ELF-1 (cell line): ENCODE measurements around the gene ABLIM2.

Source experiments
- DNase-seq: peaks from one replicate; pipeline ENCODE4 v3.0.0-alpha.2; 2016; ENCODE audit warnings: low read depth, low spot score

ABLIM2 gene

GRCh38 chr4:8136972-8137710 is 21.5 kb downstream of the ABLIM2 start:
- DNase-seq, result no peak

- no peak for DNase-seq
Observed at GRCh38 chr4:8136529-8136928, 22.1 kb downstream of the ABLIM2 start.

DNA sequence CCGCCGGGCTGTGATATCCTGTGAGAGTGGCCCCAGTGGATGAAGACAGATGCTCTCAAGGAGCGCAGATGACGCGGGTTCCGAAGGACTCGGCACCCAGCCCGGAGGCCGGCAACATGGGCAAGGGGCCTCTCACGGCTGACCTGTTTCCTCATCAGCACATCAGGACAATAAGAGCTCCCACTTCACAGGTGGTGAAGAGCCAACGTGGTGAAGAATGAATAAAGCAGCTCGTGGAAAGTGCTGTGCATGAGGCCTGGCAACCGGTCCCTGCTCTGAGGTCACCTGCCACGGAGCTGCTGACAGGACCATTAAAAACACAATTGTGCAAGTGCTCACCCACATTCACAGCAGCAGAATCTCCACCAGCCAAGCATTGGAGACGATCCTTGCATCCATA is 22.9 kb downstream of the ABLIM2 start:
- DNase-seq, result no peak

- peak; percentile 36 for DNase-seq
Observed at GRCh38 chr4:8133897-8134563, 24.6 kb downstream of the ABLIM2 start.

DNA sequence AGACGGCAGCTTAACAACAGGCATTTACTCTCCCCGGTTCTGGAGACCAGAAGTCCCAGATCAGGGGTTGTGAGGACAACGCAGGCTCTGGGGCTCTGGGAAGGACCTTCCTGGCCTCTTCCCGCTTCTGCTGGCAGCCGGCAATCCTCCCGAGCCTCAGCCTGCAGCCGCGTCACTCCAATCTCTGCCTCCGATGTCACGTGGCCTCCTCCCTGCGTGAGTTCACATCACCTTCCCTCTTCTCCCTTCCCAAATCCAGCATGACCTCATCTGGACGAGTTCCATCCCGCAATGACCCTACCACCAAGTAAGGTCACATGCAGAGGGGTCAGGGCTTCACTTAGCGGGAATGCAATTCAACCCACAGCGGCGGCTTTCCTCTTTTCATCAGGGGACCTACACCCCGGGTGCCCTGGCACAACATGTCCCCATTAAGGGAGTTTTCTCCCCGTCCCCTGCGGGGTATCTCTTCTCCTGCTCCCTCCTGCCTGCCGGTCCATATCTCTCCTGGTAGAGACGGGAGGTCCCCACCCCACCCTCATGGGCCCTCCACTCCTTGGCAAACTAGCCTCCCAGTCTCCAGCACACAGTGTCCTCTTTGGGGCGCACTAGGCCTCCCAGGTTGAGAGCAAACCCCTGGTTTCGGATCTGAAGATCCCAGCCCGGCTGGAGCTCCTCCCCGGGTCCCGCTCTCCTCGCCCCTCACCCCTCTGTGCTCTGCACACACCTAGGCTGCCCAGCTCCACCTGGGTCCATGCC is 25.5 kb downstream of the ABLIM2 start:
- peak; percentile 29 for DNase-seq

DNA sequence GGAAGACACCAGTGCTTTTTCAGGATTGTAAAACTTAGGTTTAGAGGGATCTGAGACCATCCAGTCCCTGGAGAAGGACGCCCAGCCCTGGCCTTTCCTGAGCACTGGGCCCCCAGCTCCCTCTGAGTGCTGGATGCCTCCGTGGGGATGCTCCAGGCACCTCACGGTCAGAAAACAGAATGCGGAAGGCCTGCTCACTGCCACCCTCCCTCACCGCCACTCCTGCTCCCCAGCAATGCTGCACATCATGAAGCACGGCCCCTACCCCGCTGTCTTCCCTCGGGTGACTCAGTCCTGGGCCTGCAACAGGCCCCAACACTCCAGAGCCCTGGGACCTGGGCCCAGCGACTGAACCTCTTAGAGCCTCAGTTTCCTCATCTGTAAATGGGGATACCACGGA is 26.2 kb downstream of the ABLIM2 start:
- DNase-seq, result no peak

GRCh38 chr4:8131826-8132225 is 26.8 kb downstream of the ABLIM2 start:
- no peak for DNase-seq

GRCh38 chr4:8131210-8131609 is 27.4 kb downstream of the ABLIM2 start:
- DNase-seq, result no peak

GRCh38 chr4:8130346-8131066 is 28.1 kb downstream of the ABLIM2 start:
- DNase-seq, result no peak

- no peak for DNase-seq
Observed at GRCh38 chr4:8129785-8130184, 28.8 kb downstream of the ABLIM2 start.

- no peak for DNase-seq
Observed at GRCh38 chr4:8129136-8129535, 29.5 kb downstream of the ABLIM2 start.

- peak; percentile 71 for DNase-seq
Observed at GRCh38 chr4:8128100-8128856, 30.3 kb downstream of the ABLIM2 start.

- no peak for DNase-seq
Observed at GRCh38 chr4:8127051-8127826, 31.4 kb downstream of the ABLIM2 start.

DNA sequence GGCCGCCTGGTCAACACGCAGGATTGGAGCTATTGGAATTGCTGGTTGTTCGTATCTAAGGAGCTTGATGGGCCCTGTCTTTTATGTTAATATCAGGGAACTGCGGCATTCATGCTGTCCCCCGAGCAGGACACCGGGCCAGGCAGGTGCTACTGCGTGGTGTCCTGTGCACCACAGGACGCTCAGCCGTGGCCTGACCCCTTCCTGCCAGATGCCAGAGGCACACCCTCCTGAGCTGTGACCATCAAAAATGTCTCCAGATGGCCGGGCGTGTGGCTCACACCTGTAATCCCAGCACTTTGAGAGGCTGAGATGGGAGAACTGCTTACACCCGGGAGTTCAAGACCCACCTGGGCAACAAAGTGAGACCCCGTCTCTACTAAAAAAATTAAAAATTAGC is 32.1 kb downstream of the ABLIM2 start:
- no peak for DNase-seq

DNA sequence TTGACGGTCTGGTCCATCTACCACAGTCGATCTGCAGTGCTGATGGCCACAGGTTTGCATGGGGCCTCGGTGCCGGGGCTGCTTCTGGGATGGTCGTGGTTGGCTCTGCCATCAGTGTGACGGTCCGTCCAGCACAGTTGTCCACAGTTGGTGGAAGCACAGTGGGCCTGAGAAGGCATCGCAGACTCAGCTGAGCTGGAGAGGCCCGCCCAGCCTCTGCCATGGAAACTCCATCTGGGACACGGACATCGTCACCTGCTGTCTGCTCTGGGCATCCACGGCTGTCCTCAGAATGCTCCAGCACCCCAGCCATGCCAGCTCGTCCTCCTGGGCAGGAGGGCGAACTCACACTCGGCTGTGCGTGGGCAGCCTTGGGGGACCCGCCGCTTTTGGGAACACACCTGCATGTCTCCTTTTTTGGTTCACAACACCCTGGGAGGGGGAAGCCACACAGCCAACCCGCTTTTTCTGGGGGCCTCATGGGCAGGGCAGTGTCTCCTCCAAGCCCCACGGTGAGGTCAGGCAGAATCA is 33.0 kb downstream of the ABLIM2 start:
- no peak for DNase-seq

GRCh38 chr4:8123870-8124269 is 34.7 kb downstream of the ABLIM2 start:
- no peak for DNase-seq

DNA sequence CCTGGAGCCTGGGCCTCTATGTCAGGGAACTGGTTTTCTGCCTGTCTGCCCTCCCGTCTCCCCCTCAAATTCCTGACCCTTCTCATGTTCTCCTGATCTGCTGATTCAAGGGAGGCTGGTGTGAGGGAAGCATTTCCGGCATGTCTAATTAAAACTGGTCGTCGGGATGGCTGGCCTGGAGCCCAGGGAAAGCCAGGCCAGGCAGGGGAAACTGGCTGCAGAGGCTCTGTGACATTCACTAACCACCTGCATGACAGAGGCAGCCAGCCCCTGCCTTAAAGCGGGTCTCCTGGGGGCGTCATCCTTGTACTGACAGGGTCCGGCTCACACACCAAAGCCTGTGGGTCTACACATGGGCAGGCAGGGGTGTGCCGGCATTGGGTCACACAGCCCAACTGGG is 35.2 kb downstream of the ABLIM2 start:
- peak; percentile 64 for DNase-seq

- DNase-seq, result no peak
Observed at GRCh38 chr4:8122746-8123145, 35.9 kb downstream of the ABLIM2 start.

GRCh38 chr4:8121292-8122015 is 37.2 kb downstream of the ABLIM2 start:
- no peak for DNase-seq

GRCh38 chr4:8120501-8120900 is 38.1 kb downstream of the ABLIM2 start:
- no peak for DNase-seq
